ENCODE measurements around the gene CEMP1. TPM values are rescaled to one million over a fixed set of nuclear protein-coding genes. Genes with fewer than 3 reads are reported as not detected.
A peak's percentile ranks its signal among the peaks of the same experiment; 100 is the strongest.
"Not testable (repeated sequence)": the region's sequence is repeated elsewhere in the genome, so short reads cannot be mapped to it uniquely, and the experiment has no call there.

The CEMP1 gene
- total and polyA plus RNA-seq, 10 of the 15 experiments (the other 5 are each of a cell fraction or from before 2014, with no cell fraction given), result 0.05 to 8.2 (median 1.5) TPM; not detected in 5

- H3K27ac ChIP-seq (ENCODE audit: control insufficient read depth, insufficient read depth); H3K27me3 ChIP-seq (replicated peaks in 1 of 2; ENCODE audit: control insufficient read depth in 2 of 2, insufficient read depth in 2 of 2, low read length in 1 of 2); in situ Hi-C loops (cut with MboI); H3K36me3 ChIP-seq (ENCODE audit: control insufficient read depth in 2 of 2, insufficient read depth in 2 of 2, low read length in 1 of 2); H3K4me1 ChIP-seq (ENCODE audit: control insufficient read depth, insufficient read depth, low read length); BruUV-seq (replicated peaks); H3K9me3 ChIP-seq (replicated peaks; ENCODE audit: control insufficient read depth, insufficient read depth, low read length); SMC1A ChIA-PET (ENCODE audit: uncharacterized antibody, unreplicated experiment); intact Hi-C loops (cut with micrococcal nuclease; ENCODE audit: unreplicated experiment); H2AFZ ChIP-seq (ENCODE audit: control insufficient read depth, low read depth, low read length); POLR2A ChIA-PET; H4K20me1 ChIP-seq (ENCODE audit: control insufficient read depth, insufficient read depth); DNase-seq (ENCODE audit: low read depth, low spot score); H3K9ac ChIP-seq (ENCODE audit: control insufficient read depth, insufficient read depth, low read length); RAD21 ChIA-PET (ENCODE audit: unreplicated experiment); FAIRE-seq; CTCF ChIA-PET: not testable (repeated sequence)
- TF ChIP-seq HDGF (IDR thresholded peaks at IDR 0.05) (0 out of 2 replicates have a peak, but pooled peaks have one; percentile 4), NR2C1 (IDR thresholded peaks at IDR 0.05) (0 out of 2 replicates have a peak, but pooled peaks have one; percentile 40)
- Histone ChIP-seq H3K4me3 (0 out of 2 replicates have a peak overlapping the region, but pooled peaks have one; percentile 36), H3K4me2 (ENCODE audit: control insufficient read depth, insufficient read depth) (peak overlapping the region; percentile 59), H3K79me2 (ENCODE audit: control insufficient read depth, insufficient read depth, low read length) (peaks cover 29% of the 10 kb centered on the region)
- ATAC-seq, result peak; percentile 13
- 22% methylated on average over 6 of the region's 6 CpGs for WGBS (ENCODE audit: insufficient coverage, insufficient replicate concordance, low lambda C conversion rate, missing lambda C conversion rate)
Measured at GRCh38 chr16:2541409-2541808, 10.2 kb upstream of the CEMP1 start.

GRCh38 chr16:2540912-2541311, 9.7 kb upstream of the CEMP1 start:
- H3K4me3 ChIP-seq; intact Hi-C loops (cut with micrococcal nuclease; ENCODE audit: unreplicated experiment); DNase-seq (ENCODE audit: low read depth, low spot score); H3K27me3 ChIP-seq (replicated peaks in 1 of 2; ENCODE audit: control insufficient read depth in 2 of 2, insufficient read depth in 2 of 2, low read length in 1 of 2); SMC1A ChIA-PET (ENCODE audit: uncharacterized antibody, unreplicated experiment); FAIRE-seq; H3K9me3 ChIP-seq (replicated peaks; ENCODE audit: control insufficient read depth, insufficient read depth, low read length); H2AFZ ChIP-seq (ENCODE audit: control insufficient read depth, low read depth, low read length); H4K20me1 ChIP-seq (ENCODE audit: control insufficient read depth, insufficient read depth); BruUV-seq (replicated peaks); H3K9ac ChIP-seq (ENCODE audit: control insufficient read depth, insufficient read depth, low read length); H3K36me3 ChIP-seq (ENCODE audit: control insufficient read depth in 2 of 2, insufficient read depth in 2 of 2, low read length in 1 of 2); POLR2A ChIA-PET; H3K27ac ChIP-seq (ENCODE audit: control insufficient read depth, insufficient read depth); H3K4me1 ChIP-seq (ENCODE audit: control insufficient read depth, insufficient read depth, low read length); in situ Hi-C loops (cut with MboI): not testable (repeated sequence)
- peak overlapping the region; percentile 59 for H3K4me2 ChIP-seq (ENCODE audit: control insufficient read depth, insufficient read depth)
- TF ChIP-seq, protein P1, sequence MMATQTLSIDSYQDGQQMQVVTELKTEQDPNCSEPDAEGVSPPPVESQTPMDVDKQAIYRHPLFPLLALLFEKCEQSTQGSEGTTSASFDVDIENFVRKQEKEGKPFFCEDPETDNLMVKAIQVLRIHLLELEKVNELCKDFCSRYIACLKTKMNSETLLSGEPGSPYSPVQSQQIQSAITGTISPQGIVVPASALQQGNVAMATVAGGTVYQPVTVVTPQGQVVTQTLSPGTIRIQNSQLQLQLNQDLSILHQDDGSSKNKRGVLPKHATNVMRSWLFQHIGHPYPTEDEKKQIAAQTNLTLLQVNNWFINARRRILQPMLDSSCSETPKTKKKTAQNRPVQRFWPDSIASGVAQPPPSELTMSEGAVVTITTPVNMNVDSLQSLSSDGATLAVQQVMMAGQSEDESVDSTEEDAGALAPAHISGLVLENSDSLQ (IDR thresholded peaks at IDR 0.05), result 0 out of 2 replicates have a peak, but pooled peaks have one; percentile 17
- TF ChIP-seq HDGF (IDR thresholded peaks at IDR 0.05) (peak; percentile 13; the same call in 1 of the 2 replicates), SPI1 (IDR thresholded peaks at IDR 0.05; ENCODE audit: borderline replicate concordance, insufficient read depth, low read depth, low read length) (peak; percentile 36; the same call in 1 of the 2 replicates)
- H3K79me2 ChIP-seq (ENCODE audit: control insufficient read depth, insufficient read depth, low read length), result peaks cover 29% of the 10 kb centered on the region
- ChIA-PET RAD21 (ENCODE audit: unreplicated experiment) (interaction anchor here (0.6 kb wide), 1 partner anchor 39 kb away, joined by 3 read pairs; no protein-coding TSS in a partner anchor), CTCF (interaction anchor here (1.0 kb wide), 1 partner anchor 157 kb away, joined by 4 read pairs; no protein-coding TSS in a partner anchor)
- ATAC-seq, result peak; percentile 55
- 71% methylated on average over 3 of the region's 4 CpGs for WGBS (ENCODE audit: insufficient coverage, insufficient replicate concordance, low lambda C conversion rate, missing lambda C conversion rate)
